Thymus (tissue), 11 donors: ENCODE results near the gene GUCD1. TPM values are rescaled to one million over a fixed set of nuclear protein-coding genes. Genes with fewer than 3 reads are reported as not detected.
A peak's percentile ranks its signal among the peaks of the same experiment; 100 is the strongest.
"Not testable (repeated sequence)": the region's sequence is repeated elsewhere in the genome, so short reads cannot be mapped to it uniquely, and the experiment has no call there.

Source experiments
- DNase-seq, 9 donors: peaks; one replicate each; pipeline ENCODE4 v3.0.0-alpha.2; 2013; ENCODE audit warnings: low spot score in 9 of 9, low read depth in 6 of 9, missing footprints in 1 of 9
- H3K27ac ChIP-seq, 2 donors: one replicate each; pipeline ENCODE4 v1.5.1; 2013; ENCODE audit warnings: control low read depth in 1 of 2, low read depth in 1 of 2, low read length in 1 of 2, mild to moderate bottlenecking in 1 of 2, moderate library complexity in 1 of 2
- H3K27me3 ChIP-seq, 2 donors: one replicate each; pipeline ENCODE4 v1.5.1; 2013; ENCODE audit warnings: low read length in 1 of 2; ENCODE audit not compliant: control insufficient read depth in 2 of 2, insufficient read depth in 1 of 2
- H3K36me3 ChIP-seq, 2 donors: one replicate each; pipeline ENCODE4 v1.5.1; 2013; ENCODE audit warnings: low read length in 1 of 2, mild to moderate bottlenecking in 1 of 2, moderate library complexity in 1 of 2; ENCODE audit not compliant: control insufficient read depth in 2 of 2, insufficient read depth in 2 of 2
- H3K4me1 ChIP-seq, 2 donors: one replicate each; pipeline ENCODE4 v1.5.1; 2013; ENCODE audit warnings: low read length in 2 of 2; ENCODE audit not compliant: control insufficient read depth in 2 of 2, insufficient read depth in 2 of 2
- H3K4me3 ChIP-seq, 2 donors: one replicate each; pipeline ENCODE4 v1.5.1; 2013; ENCODE audit warnings: low read length in 2 of 2, control low read depth in 1 of 2, mild to moderate bottlenecking in 1 of 2
- H3K9me3 ChIP-seq, 2 donors: one replicate each; pipeline ENCODE4 v1.5.1; 2013; ENCODE audit warnings: low read length in 1 of 2, mild to moderate bottlenecking in 1 of 2; ENCODE audit not compliant: control insufficient read depth in 2 of 2, insufficient read depth in 1 of 2
- WGBS: extraction: QIAGEN DNeasy Blood & Tissue Kit; methylation state at CpG from one replicate; pipeline ENCODE4 v1.1.7; 2013; 5-methylcytosine and 5-hydroxymethylcytosine counted together
- polyA plus RNA-seq: library from polyadenylated mRNA; stranded (reverse); fragments of 200-250 nt; gene quantifications from one replicate; pipeline ENCODE4 v1.2.3, GENCODE V29; 2013
- total RNA-seq: library from RNA; stranded (reverse); fragments of 120-200 nt; gene quantifications from one replicate; pipeline ENCODE4 v1.2.4, GENCODE V29; 2013
- donor health status: healthy.

Gene GUCD1
- total and polyA plus RNA-seq, 2 donors: 54.1 to 65.9 TPM

DNA sequence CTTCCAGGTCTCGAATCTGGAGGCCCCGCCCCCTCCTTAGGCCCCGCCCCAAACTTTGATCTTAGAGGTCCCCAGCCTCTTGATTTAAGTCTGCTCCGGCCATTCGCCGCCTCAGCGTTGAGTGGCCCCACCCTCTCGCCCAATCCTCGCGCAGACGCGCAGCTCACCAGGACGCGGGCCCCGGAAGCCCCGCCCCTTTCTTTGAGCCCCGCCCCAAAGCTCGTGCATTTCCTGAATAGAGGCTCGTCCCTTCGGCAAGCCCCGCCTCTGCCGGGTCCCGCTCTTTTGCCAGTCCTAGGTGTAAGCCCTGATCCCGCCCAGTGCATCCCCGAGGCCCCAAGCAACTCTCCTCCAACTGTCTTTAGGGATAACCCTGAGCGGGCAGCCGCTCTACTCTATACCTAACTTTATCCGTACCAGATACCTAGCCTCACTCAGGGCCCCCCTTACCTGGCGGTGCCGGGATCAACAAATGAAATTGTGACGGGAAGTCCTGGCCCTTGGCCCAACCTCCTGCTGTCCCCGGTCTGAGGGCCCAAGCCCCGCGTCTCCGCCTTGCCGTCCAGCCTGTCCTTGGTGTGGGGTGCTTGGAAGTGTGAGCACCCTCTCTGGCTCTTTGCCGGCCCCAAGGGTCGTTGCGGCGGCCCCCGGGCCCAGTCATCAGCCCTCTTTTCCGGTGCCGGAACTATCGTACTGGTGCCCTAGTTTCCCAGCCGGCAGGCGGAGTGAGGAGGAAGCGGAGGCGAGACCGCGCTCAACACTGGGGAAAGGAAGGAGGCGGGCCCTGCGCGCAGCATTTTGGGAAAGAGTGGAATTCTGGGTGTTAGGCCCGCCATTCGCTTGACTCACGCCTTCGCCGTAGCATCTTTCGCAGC lies 464 bp upstream of the GUCD1 start, which contains the start of gene SNRPD3:
Gene SNRPD3 (plus strand): TSS at position 835 of the 875 bp plus-strand sequence. CDS start 1,676 bp downstream, outside the sequence.
- H3K9me3 ChIP-seq: no peaks in the 10 kb centered on the region
- H3K27me3 ChIP-seq: no peaks in the 10 kb centered on the region
- WGBS: under 1% methylated on average over 59 of the region's 59 CpGs
- DNase-seq: peak; percentile 95 to 99 (median 99)
- H3K4me1 ChIP-seq: peaks cover 12 to 30% of the 10 kb centered on the region in 2 donors
- peak within 1 kb of the TSS; percentile 92 to 99 for H3K27ac ChIP-seq
- peak within 1 kb of the TSS; percentile 70 to 95 for H3K4me3 ChIP-seq
- H3K36me3 ChIP-seq: peaks cover 27 to 40% of the 10 kb centered on the region in 2 donors

DNA sequence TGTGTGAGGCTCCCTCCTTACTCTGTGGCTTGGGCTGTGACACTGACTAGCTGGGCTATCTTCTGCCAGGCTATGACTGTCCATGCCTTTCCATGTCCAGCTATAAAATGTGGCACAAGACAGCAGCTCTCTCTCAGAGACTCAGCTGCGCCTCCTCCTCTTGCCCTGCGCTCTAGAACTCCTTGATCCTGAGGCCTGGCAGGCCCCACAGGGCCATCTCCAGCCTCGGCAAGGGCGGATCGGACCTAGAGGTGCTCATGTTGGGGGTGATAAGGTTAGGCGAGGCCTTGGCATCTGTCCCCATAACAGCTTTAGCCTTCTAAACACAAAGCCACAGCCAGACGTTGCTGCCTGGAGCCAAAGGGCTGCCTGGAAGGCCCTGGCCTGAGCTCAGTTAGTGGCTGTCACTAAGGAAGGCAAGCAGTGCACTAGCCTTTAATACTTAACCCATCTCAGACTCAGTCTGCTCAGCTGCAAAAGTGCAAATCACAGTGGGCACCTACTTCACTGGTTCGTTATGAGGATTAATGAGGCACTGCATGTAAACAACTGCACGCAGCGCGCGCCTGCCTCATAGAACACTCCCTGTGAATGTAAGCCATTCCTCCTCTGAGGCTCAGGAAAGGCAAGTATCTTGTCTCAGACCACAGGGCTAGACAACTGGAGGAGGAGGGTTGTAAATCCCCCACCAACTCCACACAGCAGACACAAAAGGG lies 1.2 kb downstream of the GUCD1 start:
- H3K36me3 ChIP-seq: peaks cover 26 to 28% of the 10 kb centered on the region in 2 donors

DNA sequence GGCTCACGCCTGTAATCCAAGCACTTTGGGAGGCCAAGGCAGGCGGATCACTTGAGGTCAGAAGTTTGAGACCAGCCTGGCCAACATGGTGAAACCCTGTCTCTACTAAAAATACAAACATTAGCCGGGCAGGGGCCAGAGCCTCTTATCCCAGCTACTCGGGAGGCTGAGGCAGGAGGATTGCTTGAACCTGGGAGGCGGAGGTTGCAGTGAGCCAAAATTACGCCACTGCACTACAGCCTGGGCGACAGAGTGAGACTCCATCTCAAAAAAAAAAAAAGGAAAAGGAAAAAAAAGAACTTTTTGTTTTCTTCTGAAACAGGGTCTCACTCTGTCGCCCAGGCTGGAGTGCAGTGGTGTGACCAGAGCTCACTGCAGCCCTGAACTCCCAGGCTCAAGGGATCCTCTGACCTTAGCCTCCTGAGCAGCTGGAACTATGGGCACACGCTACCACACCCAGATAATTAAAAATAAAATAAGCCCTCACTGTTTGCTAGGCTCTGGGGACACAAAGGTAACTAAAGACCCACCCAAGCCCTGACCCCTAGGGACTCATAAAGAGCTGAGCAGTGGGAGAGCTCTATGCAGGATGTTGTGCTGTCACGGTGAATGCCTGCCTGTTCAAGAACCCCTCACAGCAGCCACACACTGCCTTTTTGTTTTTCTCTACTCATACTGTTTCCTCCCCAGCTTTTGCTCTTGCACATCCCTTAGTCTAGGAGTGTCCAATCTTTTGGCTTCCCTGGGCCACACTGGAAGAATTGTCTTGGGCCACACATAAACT lies 2.2 kb downstream of the GUCD1 start:
- H3K9me3 ChIP-seq, H3K4me3 ChIP-seq, H3K27me3 ChIP-seq, H3K27ac ChIP-seq: not testable (repeated sequence)
- WGBS: 95% methylated on average over 10 of the region's 10 CpGs
- DNase-seq: peak in 1 of 9 donors; percentile 18
- Histone ChIP-seq H3K36me3 (peaks cover 28 to 31% of the 10 kb centered on the region in 2 donors), H3K4me1 (peaks cover 12 to 29% of the 10 kb centered on the region in 2 donors)

More for the DNA sequence above, 1.2 kb downstream of the GUCD1 start:
- Histone ChIP-seq H3K27me3 (no peaks in the 10 kb centered on the region), H3K4me1 (peaks cover 12 to 30% of the 10 kb centered on the region in 2 donors), H3K9me3 (no peaks in the 10 kb centered on the region), H3K4me3 (peak overlapping the region; percentile 70 to 90), H3K27ac (peak overlapping the region in 1 of 2 donors; percentile 75)
- 84% methylated on average over 12 of the region's 12 CpGs for WGBS
- no peak for DNase-seq

DNA sequence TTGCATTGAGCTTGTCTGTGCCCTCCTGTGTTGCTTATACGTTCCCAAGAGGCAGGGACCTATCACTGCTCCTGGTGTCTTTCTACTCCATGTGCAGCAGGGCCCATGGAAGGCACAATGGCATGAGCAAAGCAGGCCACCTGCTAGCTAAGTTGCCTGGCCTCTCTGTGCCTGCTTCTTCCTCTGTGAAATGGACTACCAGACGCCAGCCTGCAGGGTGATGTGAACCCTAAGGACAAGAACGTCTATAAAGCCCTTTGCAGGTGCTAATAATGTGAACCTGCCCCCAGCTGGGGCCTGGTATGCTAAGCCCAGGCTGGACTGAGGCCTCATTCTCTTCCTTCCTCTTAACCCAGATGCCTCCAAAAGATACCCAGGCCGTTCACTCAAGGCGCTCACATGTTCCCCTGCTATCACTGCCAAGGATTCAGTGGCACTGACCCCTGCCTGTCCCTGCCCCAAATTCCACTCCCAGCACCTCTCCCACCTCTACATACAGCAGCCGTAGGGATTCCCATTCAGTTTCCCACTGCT lies 4.0 kb downstream of the GUCD1 start:
- H3K4me3 ChIP-seq: no peak overlapping the region
- no peak overlapping the region for H3K27ac ChIP-seq
- WGBS: 88% methylated on average over 6 of the region's 6 CpGs
- H3K9me3 ChIP-seq: no peaks in the 10 kb centered on the region
- H3K27me3 ChIP-seq: no peaks in the 10 kb centered on the region
- H3K4me1 ChIP-seq: peaks cover 2 to 15% of the 10 kb centered on the region in 2 donors
- peaks cover 36 to 42% of the 10 kb centered on the region in 2 donors for H3K36me3 ChIP-seq
- no peak for DNase-seq

DNA sequence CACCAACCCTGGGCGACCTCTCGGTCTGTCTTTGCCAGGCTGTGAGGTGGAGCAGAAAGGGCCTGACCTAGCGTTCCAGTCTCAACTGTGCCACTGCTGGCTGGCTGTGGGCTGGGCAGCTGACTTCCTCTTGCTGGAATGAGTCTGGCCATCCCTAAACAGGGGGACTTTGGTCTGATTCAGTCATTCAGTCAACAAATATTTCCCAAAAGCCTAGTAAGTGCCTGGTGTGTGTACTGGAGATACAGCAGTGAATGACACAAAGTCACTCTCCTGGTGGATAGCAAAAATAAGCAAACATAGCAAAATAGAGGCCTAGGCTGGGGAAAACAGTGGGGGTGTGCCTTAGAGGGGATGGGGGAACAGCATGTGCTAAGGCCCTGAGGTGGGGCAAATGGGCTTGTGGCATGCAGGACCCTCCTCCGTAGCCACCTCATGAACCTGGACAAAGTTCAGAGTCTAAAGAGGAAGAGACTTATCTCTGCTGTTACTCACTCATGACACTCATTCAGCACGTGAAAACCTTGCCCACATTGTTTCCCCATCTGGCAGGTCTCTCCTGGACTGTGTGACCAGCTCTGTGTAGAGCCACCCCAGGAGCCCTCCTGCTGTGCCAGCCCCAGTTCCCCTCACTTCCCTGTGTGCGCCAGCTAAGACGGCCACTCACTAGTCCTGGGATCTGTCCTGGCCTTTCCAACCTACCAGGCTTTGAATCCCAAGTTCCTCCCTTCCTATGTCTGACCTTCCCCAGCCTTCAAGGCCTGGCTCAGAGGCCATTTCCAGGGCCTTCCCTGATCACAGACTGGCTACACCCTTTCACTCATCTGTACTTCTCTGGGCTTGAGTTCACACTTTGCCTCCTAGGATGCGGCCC lies 4.7 kb downstream of the GUCD1 start:
- WGBS: 95% methylated on average over 8 of the region's 8 CpGs
- no peak for DNase-seq
- H3K36me3 ChIP-seq: peaks cover 38 to 42% of the 10 kb centered on the region in 2 donors
- peaks cover 2 to 15% of the 10 kb centered on the region in 2 donors for H3K4me1 ChIP-seq
- H3K9me3 ChIP-seq: no peaks in the 10 kb centered on the region
- no peaks in the 10 kb centered on the region for H3K27me3 ChIP-seq
- no peak overlapping the region for H3K27ac ChIP-seq
- H3K4me3 ChIP-seq: no peak overlapping the region

DNA sequence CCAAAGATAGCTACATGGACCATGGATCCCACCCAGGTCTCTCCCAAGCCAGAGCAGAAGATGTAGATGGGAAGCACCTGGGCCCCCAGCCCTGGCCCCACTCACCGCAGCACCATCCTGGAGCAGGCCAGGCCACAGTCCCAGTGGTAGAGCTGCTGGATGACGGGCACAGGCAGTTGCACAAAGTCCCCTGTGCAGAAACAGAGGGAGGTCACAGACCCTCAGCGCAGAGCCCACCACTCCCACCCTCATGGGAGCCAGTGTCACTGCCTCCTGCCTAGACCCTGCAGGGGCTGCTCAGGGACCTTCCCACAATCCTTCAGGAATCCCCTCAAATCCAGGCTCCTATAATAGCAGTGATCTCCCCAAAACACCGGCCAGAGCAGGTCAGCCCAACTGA lies 6.1 kb downstream of the GUCD1 start:
- Histone ChIP-seq H3K36me3 (peaks cover 52 to 54% of the 10 kb centered on the region in 2 donors), H3K4me1 (peaks cover 2 to 9% of the 10 kb centered on the region in 2 donors), H3K9me3 (no peaks in the 10 kb centered on the region), H3K27me3 (no peaks in the 10 kb centered on the region), H3K27ac (no peak overlapping the region), H3K4me3 (no peak overlapping the region)
- WGBS: 100% methylated on average over 4 of the region's 4 CpGs
- no peak for DNase-seq

DNA sequence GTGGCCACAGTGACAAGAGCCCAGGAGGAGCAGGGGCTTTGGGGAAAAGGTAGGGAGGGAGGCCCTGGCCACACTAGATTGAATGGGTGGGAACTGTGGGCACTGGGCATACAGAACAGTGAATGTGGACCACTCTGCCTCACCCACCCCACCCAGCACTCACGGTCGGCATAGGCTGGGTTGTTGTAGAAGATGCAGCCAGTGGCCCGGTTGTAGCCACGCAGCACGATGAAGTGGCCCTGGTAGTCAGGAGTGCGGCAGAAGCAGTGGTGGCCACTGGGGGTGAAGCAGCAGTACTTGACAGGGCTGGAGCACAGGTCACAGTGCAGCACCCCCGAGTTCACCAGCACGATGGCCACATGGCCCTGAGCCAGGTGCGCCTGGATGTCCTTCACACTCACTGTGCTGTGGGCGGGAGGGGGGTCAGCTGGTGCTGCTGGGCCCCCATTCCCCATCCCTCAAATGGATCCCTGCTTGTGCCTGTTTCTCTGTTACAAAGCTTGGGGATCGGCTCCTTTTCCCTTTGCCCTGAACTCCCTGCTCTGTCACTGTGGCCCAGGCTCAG lies 11.2 kb downstream of the GUCD1 start:
- H3K9me3 ChIP-seq: no peaks in the 10 kb centered on the region
- no peak overlapping the region for H3K4me3 ChIP-seq
- no peaks in the 10 kb centered on the region for H3K27me3 ChIP-seq
- no peaks in the 10 kb centered on the region for H3K4me1 ChIP-seq
- H3K27ac ChIP-seq: no peak overlapping the region
- 99% methylated on average over 11 of the region's 11 CpGs for WGBS
- no peak for DNase-seq
- peaks cover 82 to 84% of the 10 kb centered on the region in 2 donors for H3K36me3 ChIP-seq

DNA sequence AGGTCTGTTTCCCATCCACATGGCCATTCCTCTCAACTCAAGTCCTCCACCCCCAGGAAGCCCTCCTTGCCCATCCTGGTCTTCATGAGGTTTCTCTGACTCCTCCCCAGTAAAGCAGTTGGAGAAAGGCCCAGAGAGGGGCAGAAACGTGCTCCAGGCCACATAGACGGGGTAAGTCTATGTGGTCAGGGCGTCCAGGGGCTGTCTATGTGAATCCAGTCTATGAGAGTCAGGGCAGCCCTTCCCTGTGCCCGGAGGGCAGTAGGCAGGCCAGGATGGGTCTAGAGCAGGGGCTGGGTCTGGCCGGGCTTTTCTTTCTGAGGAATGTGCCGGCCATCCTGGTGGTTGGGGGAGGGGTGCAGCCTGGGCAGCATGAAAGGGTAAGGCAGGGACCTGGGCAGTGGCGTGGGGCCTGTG lies 11.7 kb downstream of the GUCD1 start:
- Histone ChIP-seq H3K4me3 (no peak overlapping the region), H3K36me3 (peaks cover 77 to 79% of the 10 kb centered on the region in 2 donors), H3K27ac (no peak overlapping the region), H3K4me1 (no peaks in the 10 kb centered on the region), H3K9me3 (no peaks in the 10 kb centered on the region), H3K27me3 (no peaks in the 10 kb centered on the region)
- WGBS: 98% methylated on average over 7 of the region's 7 CpGs
- no peak for DNase-seq
